Adrenal gland (tissue), 5 donors: ENCODE data around the gene KRT5.

Source experiments
- POLR2A ChIP-seq, 2 donors: fragments of 450-650 bp; IDR thresholded peaks; one replicate each; pipeline ENCODE4 v1.6.1; 2017; ENCODE audit warnings: antibody characterized with exemption in 2 of 2, mild to moderate bottlenecking in 2 of 2, moderate library complexity in 1 of 2
- TF ChIP-seq, protein P1 (sequence below), 6 experiments: fragments of 450-650 bp in 4 of 6; fragments of 200-600 bp in 2 of 6; sonication (generic) in 1 of 6; IDR thresholded peaks; 1 replicate in 5 of 6; 2 replicates in 1 of 6; pipeline versions ENCODE4 v1.5.1 to v1.8.0; 2016 to 2021; ENCODE audit warnings: antibody characterized with exemption in 6 of 6, mild to moderate bottlenecking in 2 of 6, moderate library complexity in 1 of 6
- donor health status: DM: no; HTN: no; CAD: no.

DNA sequence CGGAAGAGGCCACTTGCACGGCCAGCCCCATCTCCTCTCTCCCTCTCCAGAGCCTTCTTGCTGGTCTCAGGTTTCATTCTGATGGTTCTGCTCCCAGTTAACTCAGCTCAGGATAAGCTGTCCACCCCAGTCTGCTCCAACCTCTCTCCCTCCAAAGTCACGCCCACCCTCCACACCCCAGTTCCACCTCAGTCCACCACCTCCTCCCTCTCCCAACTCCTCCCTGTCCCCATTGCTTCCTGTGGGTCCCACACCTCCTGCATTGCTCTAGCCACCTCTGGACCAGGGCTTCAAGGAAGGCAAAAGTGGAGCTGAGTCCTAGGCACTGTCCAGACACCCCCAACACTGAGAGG is 19.6 kb upstream of the KRT5 start:
- TF ChIP-seq, protein P1, sequence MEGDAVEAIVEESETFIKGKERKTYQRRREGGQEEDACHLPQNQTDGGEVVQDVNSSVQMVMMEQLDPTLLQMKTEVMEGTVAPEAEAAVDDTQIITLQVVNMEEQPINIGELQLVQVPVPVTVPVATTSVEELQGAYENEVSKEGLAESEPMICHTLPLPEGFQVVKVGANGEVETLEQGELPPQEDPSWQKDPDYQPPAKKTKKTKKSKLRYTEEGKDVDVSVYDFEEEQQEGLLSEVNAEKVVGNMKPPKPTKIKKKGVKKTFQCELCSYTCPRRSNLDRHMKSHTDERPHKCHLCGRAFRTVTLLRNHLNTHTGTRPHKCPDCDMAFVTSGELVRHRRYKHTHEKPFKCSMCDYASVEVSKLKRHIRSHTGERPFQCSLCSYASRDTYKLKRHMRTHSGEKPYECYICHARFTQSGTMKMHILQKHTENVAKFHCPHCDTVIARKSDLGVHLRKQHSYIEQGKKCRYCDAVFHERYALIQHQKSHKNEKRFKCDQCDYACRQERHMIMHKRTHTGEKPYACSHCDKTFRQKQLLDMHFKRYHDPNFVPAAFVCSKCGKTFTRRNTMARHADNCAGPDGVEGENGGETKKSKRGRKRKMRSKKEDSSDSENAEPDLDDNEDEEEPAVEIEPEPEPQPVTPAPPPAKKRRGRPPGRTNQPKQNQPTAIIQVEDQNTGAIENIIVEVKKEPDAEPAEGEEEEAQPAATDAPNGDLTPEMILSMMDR (IDR thresholded peaks at IDR 0.05): no peak
- no peak for TF ChIP-seq POLR2A (IDR thresholded peaks at IDR 0.05)
